Measurements from ENCODE around the gene APOB. TPM values are rescaled to one million over a fixed set of nuclear protein-coding genes. Genes with fewer than 3 reads are reported as not detected.

The APOB gene
- total RNA-seq, 6 experiments from 2014 or later, result not detected

DNA sequence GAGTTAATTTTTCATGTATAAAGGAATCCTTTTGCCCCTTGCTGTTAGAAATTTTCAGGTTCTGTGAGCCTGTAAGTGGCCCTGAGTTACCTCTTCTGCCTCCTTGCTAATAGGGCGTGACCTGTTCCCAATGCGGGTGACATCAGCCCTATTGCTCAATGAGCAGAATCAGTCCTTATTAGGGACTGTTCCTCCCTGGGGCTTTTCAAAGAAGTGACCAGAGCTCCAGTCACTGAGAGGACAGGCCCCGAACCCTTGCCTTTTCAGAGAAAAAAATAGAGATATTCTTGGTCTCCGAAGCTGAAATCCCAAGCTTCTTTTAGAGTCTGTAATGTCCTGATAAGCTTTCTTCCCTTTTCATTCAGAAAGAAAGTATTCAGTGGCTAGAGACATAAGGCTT, 8.2 kb upstream of the APOB start:
- Mint-ChIP-seq H3K27ac (no peak overlapping the region), H3K4me3 (no peak overlapping the region), H3K9me3 (peaks cover 21% of the 10 kb centered on the region), H3K27me3 (ENCODE audit: insufficient read depth) (no peaks in the 10 kb centered on the region; the same call in 1 of the 2 replicates), H3K36me3 (ENCODE audit: low read depth) (no peaks in the 10 kb centered on the region), H3K4me1 (ENCODE audit: low read depth) (no peaks in the 10 kb centered on the region)
- DNase-seq, result no peak
- TF ChIP-seq, protein P1, sequence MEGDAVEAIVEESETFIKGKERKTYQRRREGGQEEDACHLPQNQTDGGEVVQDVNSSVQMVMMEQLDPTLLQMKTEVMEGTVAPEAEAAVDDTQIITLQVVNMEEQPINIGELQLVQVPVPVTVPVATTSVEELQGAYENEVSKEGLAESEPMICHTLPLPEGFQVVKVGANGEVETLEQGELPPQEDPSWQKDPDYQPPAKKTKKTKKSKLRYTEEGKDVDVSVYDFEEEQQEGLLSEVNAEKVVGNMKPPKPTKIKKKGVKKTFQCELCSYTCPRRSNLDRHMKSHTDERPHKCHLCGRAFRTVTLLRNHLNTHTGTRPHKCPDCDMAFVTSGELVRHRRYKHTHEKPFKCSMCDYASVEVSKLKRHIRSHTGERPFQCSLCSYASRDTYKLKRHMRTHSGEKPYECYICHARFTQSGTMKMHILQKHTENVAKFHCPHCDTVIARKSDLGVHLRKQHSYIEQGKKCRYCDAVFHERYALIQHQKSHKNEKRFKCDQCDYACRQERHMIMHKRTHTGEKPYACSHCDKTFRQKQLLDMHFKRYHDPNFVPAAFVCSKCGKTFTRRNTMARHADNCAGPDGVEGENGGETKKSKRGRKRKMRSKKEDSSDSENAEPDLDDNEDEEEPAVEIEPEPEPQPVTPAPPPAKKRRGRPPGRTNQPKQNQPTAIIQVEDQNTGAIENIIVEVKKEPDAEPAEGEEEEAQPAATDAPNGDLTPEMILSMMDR (IDR thresholded peaks at IDR 0.05), result no peak

DNA sequence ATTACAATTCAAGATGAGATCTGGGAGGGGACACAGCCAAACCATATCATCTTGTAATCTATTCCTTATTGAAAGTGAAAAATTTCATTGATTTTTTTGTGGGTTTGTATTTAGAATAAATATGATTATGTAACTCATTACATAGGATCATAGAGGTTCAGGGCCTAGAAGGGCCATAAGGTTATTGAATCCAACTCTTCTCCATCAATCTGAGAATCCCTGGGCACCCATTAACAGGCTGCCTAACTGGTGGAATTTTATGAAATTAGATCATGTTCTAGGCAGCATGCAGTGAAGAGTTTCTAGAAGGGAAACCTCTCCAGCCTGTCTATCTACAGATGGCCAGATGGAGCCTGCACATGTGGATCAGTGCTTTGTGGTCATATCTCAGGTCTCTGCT, 6.3 kb upstream of the APOB start:
- H3K4me1 Mint-ChIP-seq (ENCODE audit: low read depth), result no peaks in the 10 kb centered on the region
- no peaks in the 10 kb centered on the region for H3K36me3 Mint-ChIP-seq (ENCODE audit: low read depth)
- H3K27ac Mint-ChIP-seq, result no peak overlapping the region
- H3K4me3 Mint-ChIP-seq, result no peak overlapping the region
- DNase-seq, result no peak
- peaks cover 5% of the 10 kb centered on the region for H3K9me3 Mint-ChIP-seq
- no peaks in the 10 kb centered on the region for H3K27me3 Mint-ChIP-seq (ENCODE audit: insufficient read depth)
- TF ChIP-seq, protein P1 (IDR thresholded peaks at IDR 0.05), result no peak

DNA sequence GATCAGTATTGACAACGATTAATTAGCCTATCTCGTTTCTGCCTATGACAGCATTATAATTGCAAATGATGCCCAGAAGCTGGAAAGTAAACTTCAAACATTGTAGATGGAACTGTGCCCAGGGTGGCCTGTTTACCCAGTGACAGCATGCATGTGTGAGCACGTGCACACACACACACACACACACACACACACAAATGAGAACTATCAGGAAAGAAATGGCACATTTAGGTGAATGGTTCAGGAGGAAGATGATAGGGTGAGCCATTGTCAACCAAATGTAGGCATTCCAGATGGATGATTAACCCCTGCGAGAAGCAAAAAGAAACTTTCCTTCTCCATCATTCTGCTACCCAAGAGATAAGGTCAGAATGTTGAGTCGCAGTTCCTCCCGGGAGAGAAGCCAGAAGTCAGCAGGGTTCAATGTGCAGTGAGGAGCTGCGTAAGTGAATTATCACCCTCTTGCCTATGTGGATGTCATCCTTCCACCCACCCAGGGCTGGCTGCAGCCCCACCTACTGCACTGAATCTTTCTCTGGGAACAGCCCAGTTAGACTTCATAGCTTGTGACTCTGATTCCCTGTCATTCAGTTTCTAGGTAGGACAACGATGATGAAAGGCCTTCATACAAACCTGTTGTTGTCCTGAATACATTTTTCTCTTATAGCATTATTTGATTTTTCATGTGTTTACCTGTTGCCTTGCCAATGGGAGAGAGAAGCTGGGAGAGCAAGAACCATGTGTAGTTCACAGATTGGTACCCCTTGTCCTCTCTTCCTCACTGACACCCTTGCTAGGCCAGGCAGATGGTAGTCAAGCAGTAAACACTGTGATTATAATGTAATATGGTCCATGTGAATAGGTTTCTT, 3.5 kb upstream of the APOB start:
- H3K9me3 Mint-ChIP-seq, result peaks cover 4% of the 10 kb centered on the region
- no peaks in the 10 kb centered on the region for H3K36me3 Mint-ChIP-seq (ENCODE audit: low read depth)
- H3K27me3 Mint-ChIP-seq (ENCODE audit: insufficient read depth), result no peaks in the 10 kb centered on the region
- no peaks in the 10 kb centered on the region for H3K4me1 Mint-ChIP-seq (ENCODE audit: low read depth)
- no peak for DNase-seq
- TF ChIP-seq, protein P1 (IDR thresholded peaks at IDR 0.05), result no peak
- H3K4me3 Mint-ChIP-seq, result no peak overlapping the region
- no peak overlapping the region for H3K27ac Mint-ChIP-seq

DNA sequence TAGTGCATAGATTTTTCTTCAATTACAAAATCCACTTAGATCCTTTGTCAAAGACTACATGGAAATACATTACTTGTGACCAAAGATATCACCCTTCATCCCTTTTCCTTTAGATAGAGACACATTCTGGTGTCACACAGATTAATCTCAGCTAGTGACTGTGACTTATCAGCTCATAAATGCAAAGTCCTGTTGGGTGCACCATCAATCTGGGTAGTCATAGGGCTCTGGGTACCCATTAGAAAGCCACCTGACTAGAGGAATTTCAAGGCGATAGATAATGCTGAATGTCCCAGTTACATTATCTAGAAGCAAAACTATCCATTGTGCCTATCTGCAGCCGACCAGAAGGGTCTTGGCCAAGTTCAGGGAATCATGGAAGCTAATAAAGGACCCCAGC, 2.6 kb upstream of the APOB start:
- TF ChIP-seq, protein P1 (IDR thresholded peaks at IDR 0.05), result no peak
- H3K4me1 Mint-ChIP-seq (ENCODE audit: low read depth), result no peaks in the 10 kb centered on the region
- no peak overlapping the region for H3K27ac Mint-ChIP-seq
- no peaks in the 10 kb centered on the region for H3K27me3 Mint-ChIP-seq (ENCODE audit: insufficient read depth)
- no peak overlapping the region for H3K4me3 Mint-ChIP-seq
- no peaks in the 10 kb centered on the region for H3K36me3 Mint-ChIP-seq (ENCODE audit: low read depth)
- no peak for DNase-seq
- H3K9me3 Mint-ChIP-seq, result peaks cover 4% of the 10 kb centered on the region

DNA sequence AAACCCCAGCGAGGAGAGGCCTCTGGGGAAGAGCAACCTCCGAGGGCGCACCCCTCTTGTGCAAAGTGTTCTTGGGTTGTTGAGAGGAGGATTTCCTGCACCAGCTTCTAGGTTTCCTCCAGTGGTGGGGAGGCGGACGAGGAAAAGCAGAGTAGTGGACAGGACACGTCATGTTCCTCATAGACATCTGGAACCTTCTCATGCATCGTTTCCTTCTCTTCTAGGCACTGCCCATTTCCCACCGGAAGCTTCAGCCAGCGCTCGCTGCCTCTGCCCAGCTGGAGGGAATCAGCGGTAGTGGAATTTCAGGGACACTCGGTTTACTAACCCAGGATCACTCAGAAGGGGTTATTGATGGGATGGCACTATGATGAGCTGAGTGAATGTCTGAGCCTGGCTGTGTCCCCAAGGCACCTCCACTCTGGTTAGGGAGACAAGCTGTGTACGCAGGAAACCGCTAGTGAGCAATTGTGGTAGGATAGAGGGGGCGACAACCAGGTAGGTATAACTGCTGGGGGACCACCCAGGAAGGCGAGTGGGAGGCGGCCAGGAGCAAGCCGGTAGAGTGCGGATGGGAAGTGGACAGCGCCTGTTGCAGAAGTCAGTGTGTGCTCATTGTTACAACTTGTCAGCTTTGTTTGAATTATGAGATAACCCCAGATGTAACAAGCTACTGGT, 960 bp upstream of the APOB start:
- TF ChIP-seq, protein P1 (IDR thresholded peaks at IDR 0.05), result no peak
- Mint-ChIP-seq H3K27ac (no peak overlapping the region), H3K27me3 (ENCODE audit: insufficient read depth) (no peaks in the 10 kb centered on the region), H3K4me1 (ENCODE audit: low read depth) (no peaks in the 10 kb centered on the region), H3K36me3 (ENCODE audit: low read depth) (no peaks in the 10 kb centered on the region), H3K9me3 (peaks cover 4% of the 10 kb centered on the region), H3K4me3 (no peak overlapping the region)
- no peak for DNase-seq
